HCT116 (cell line): ENCODE measurements around the gene KIFC3. TPM values are rescaled to one million over a fixed set of nuclear protein-coding genes. Genes with fewer than 3 reads are reported as not detected.
A peak's percentile ranks its signal among the peaks of the same experiment; 100 is the strongest.

Experiments used
- ATAC-seq: fragments of 200-7000 bp; cut with Tn5 transposase; 2 replicates; pipeline ENCODE4 v1.9.1; 2020; ENCODE audit warnings: mild to moderate bottlenecking, moderate library complexity
- BruUV-seq: library from RNA; stranded (reverse); fragments of 400-500 nt; replicated peaks from 2 replicates; lab custom pipeline; 2021; lab: Mats Ljungman, UMichigan
- CTCF ChIA-PET: fragments of 300-600 bp; sonication (Branson Sonifier 250); formaldehyde crosslinking; loops from one replicate; lab custom pipeline; 2021; ENCODE audit warnings: antibody characterized with exemption; lab: Charles Lee
- POLR2A ChIA-PET: fragments of 300-600, 350-600 bp; sonication (Branson Sonifier 250); formaldehyde crosslinking; loops from one replicate; lab custom pipeline; 2021; ENCODE audit warnings: antibody characterized with exemption; lab: Charles Lee
- RAD21 ChIA-PET, 2 experiments: fragments of 300-600 bp; sonication (Branson Sonifier 250); formaldehyde crosslinking; loops; one replicate each; lab custom pipeline; 2023; ENCODE audit warnings: low total read pairs in 2 of 2; ENCODE audit not compliant: uncharacterized antibody in 2 of 2, unreplicated experiment in 2 of 2, low non-redundant PET in 1 of 2; lab: Charles Lee
- DNase-seq: peaks from one replicate; pipeline ENCODE4 v3.0.0-alpha.2; 2010; ENCODE audit warnings: low read depth, low spot score
- H2AFZ ChIP-seq: fragments of 200-600 bp; shearing (Covaris generic), sonication (generic); 2 replicates; pipeline ENCODE4 v1.6.1; 2017; ENCODE audit warnings: low read depth, mixed run types, mixed read lengths, antibody characterized with exemption, low read length; ENCODE audit not compliant: poor library complexity, severe bottlenecking
- H3K27ac ChIP-seq: 2 replicates; pipeline ENCODE4 v1.5.1; 2012; ENCODE audit warnings: low read depth, low read length
- H3K27me3 ChIP-seq: fragments of 200-600 bp; sonication (generic); 2 replicates; pipeline ENCODE4 v1.6.1; 2016; ENCODE audit warnings: mixed run types, low read length, mixed read lengths; ENCODE audit not compliant: insufficient read depth
- H3K36me3 ChIP-seq, 2 experiments: fragments of 200-500 bp in 1 of 2; fragments of 200-600 bp in 1 of 2; sonication (Bioruptor generic) in 1 of 2; sonication (generic) in 1 of 2; 2 replicates each; pipeline versions ENCODE4 v1.5.1 to v1.6.1; 2014 to 2016; ENCODE audit warnings: low read length in 2 of 2, inconsistent platforms in 1 of 2, mixed read lengths in 1 of 2, mixed run types in 1 of 2; ENCODE audit not compliant: insufficient read depth in 2 of 2, control insufficient read depth in 1 of 2
- H3K4me1 ChIP-seq, 2 experiments: fragments of 200-600 bp in 1 of 2; sonication (generic) in 1 of 2; 2 replicates each; pipeline versions ENCODE4 v1.5.1 to v1.6.1; 2012 to 2017; ENCODE audit warnings: low read length in 2 of 2, inconsistent platforms in 1 of 2, mild to moderate bottlenecking in 1 of 2, mixed read lengths in 1 of 2, mixed run types in 1 of 2, moderate library complexity in 1 of 2; ENCODE audit not compliant: insufficient read depth in 2 of 2, control insufficient read depth in 1 of 2
- H3K4me2 ChIP-seq: fragments of 200-600 bp; sonication (generic); 2 replicates; pipeline ENCODE4 v1.6.1; 2017; ENCODE audit warnings: mixed run types, low read length, mixed read lengths
- H3K4me3 ChIP-seq, 2 experiments: fragments of 200-600 bp in 1 of 2; sonication (generic) in 1 of 2; replicated peaks in 1 of 2; 2 replicates each; pipeline ENCODE4 v1.5.1; 2011 to 2016; ENCODE audit warnings: low read length in 2 of 2, control low read depth in 1 of 2, low read depth in 1 of 2, mild to moderate bottlenecking in 1 of 2, mixed read lengths in 1 of 2, mixed run types in 1 of 2
- H3K79me2 ChIP-seq: fragments of 200-600 bp; sonication (generic); 2 replicates; pipeline ENCODE4 v1.6.1; 2017; ENCODE audit warnings: mild to moderate bottlenecking, mixed run types, low read length, moderate library complexity, mixed read lengths; ENCODE audit not compliant: insufficient read depth
- H3K9ac ChIP-seq: fragments of 200-600 bp; sonication (generic); 2 replicates; pipeline ENCODE4 v1.6.1; 2016; ENCODE audit warnings: low read length, mixed read lengths
- H3K9me2 ChIP-seq: fragments of 200-600 bp; sonication (generic), shearing (Covaris generic); 2 replicates; pipeline ENCODE4 v1.6.1; 2017; ENCODE audit warnings: mixed run types, mild to moderate bottlenecking, moderate library complexity; ENCODE audit not compliant: insufficient read depth
- H3K9me3 ChIP-seq, 2 experiments: fragments of 200-500 bp in 1 of 2; fragments of 200-600 bp in 1 of 2; sonication (Bioruptor generic) in 1 of 2; sonication (generic) in 1 of 2; 2 replicates each; pipeline ENCODE4 v1.6.1; 2014 to 2017; ENCODE audit warnings: low read length in 2 of 2, mixed read lengths in 2 of 2, inconsistent platforms in 1 of 2, low read depth in 1 of 2, mild to moderate bottlenecking in 1 of 2, mixed run types in 1 of 2, moderate library complexity in 1 of 2; ENCODE audit not compliant: control insufficient read depth in 1 of 2, insufficient read depth in 1 of 2
- H4K20me1 ChIP-seq: fragments of 200-600 bp; sonication (generic), shearing (Covaris generic); 2 replicates; pipeline ENCODE4 v1.6.1; 2017; ENCODE audit warnings: mixed run types, mild to moderate bottlenecking, moderate library complexity; ENCODE audit not compliant: insufficient read depth
- CBX3 ChIP-seq: IDR thresholded peaks from 2 replicates; pipeline ENCODE4 v1.6.1; 2012; ENCODE audit warnings: low read depth
- CEBPB ChIP-seq: IDR thresholded peaks from 2 replicates; pipeline ENCODE4 v1.6.1; 2012; ENCODE audit warnings: low read depth
- ELF1 ChIP-seq: IDR thresholded peaks from 2 replicates; pipeline ENCODE4 v1.6.1; 2012; ENCODE audit warnings: low read depth, borderline replicate concordance
- EZH2phosphoT487 ChIP-seq: fragments of 200-600 bp; IDR thresholded peaks from 2 replicates; pipeline ENCODE4 v1.6.1; 2018; ENCODE audit warnings: antibody characterized with exemption, borderline replicate concordance
- POLR2AphosphoS5 ChIP-seq: IDR thresholded peaks from 2 replicates; pipeline ENCODE4 v1.6.1; 2011; ENCODE audit warnings: mild to moderate bottlenecking, low read depth, low read length, moderate library complexity
- RAD21 ChIP-seq: IDR thresholded peaks from 2 replicates; pipeline ENCODE4 v1.6.1; 2012; ENCODE audit warnings: low read depth, mild to moderate bottlenecking
- REST ChIP-seq: IDR thresholded peaks from 2 replicates; pipeline ENCODE4 v1.6.1; 2012; ENCODE audit warnings: low read depth
- SIN3A ChIP-seq: IDR thresholded peaks from 2 replicates; pipeline ENCODE4 v1.6.1; 2012; ENCODE audit warnings: low read depth
- SP1 ChIP-seq: IDR thresholded peaks from 2 replicates; pipeline ENCODE4 v1.6.1; 2012; ENCODE audit warnings: low read depth
- YY1 ChIP-seq: IDR thresholded peaks from 2 replicates; pipeline ENCODE4 v1.6.1; 2011; ENCODE audit warnings: low read length, low read depth, moderate library complexity, mild to moderate bottlenecking; ENCODE audit not compliant: insufficient replicate concordance; ENCODE audit errors: extremely low read depth
- ZFX ChIP-seq: fragments of 450-650 bp; IDR thresholded peaks from 2 replicates; pipeline ENCODE4 v1.6.1; 2017
- intact Hi-C: fragments of 100-400 bp; cut with micrococcal nuclease; formaldehyde crosslinking; loops from 2 replicates; pipeline ENCODE4 v1.10.0; 2022
- total RNA-seq: library from RNA; stranded (reverse); gene quantifications from one replicate; pipeline ENCODE4 v1.2.1, GENCODE V29; 2021; ENCODE audit not compliant: unreplicated experiment

Gene KIFC3
- total RNA-seq, 1 experiment from 2014 or later: 31.9 TPM

DNA sequence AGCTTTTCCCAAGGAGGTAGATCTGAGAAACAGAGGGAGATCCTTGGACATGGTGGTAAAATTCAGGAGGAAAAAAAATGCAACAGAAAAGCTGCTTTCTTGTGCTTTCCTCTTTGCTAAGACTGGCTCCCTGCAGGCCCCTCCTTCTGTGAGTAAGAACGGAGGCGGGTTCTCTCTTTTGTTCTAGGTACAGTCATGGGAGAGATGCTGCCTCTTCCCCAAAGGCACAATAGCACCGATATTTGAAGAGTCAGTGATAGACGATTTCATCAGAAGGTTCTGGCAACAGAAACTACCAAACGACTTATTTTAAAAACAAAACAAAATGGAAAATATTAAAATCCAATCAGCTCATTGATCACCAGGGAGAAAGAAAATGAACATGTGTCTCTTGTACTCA, 32.6 kb upstream of the KIFC3 start:
- no peak for TF ChIP-seq SP1
- no peak for TF ChIP-seq ZFX
- TF ChIP-seq EZH2phosphoT487: no peak
- TF ChIP-seq CEBPB: no peak
- no peak for TF ChIP-seq CBX3
- no peak overlapping the region for H3K9ac ChIP-seq
- H3K27me3 ChIP-seq: no peaks in the 10 kb centered on the region
- intact Hi-C loops: no loop called here
- ChIA-PET POLR2A (interaction anchor here (1.3 kb wide), 1 partner anchor 19 kb away, joined by 4 read pairs; no protein-coding TSS in a partner anchor), RAD21 (interaction anchor here in 1 of 2 experiments (1.0 kb wide), 1 partner anchor 28 kb away, joined by 4 read pairs; no protein-coding TSS in a partner anchor), CTCF (interaction anchor here (1.2 kb wide), 1 partner anchor 24 kb away, joined by 3 read pairs; no protein-coding TSS in a partner anchor)
- no peak overlapping the region for H3K27ac ChIP-seq
- no TSS peak for BruUV-seq
- no peak overlapping the region for H3K4me3 ChIP-seq
- peaks cover 4 to 11% of the 10 kb centered on the region in 2 experiments; a peak in 3 of 4 replicates for H3K4me1 ChIP-seq
- DNase-seq (no peak), ATAC-seq (peak; percentile 86)
- H2AFZ ChIP-seq: peak overlapping the region; percentile 75
- H3K36me3 ChIP-seq: no peaks in the 10 kb centered on the region
- H4K20me1 ChIP-seq: no peaks in the 10 kb centered on the region
- H3K4me2 ChIP-seq: peak overlapping the region; percentile 47
- H3K79me2 ChIP-seq: no peaks in the 10 kb centered on the region
- no peaks in the 10 kb centered on the region for H3K9me3 ChIP-seq
- no peaks in the 10 kb centered on the region for H3K9me2 ChIP-seq

DNA sequence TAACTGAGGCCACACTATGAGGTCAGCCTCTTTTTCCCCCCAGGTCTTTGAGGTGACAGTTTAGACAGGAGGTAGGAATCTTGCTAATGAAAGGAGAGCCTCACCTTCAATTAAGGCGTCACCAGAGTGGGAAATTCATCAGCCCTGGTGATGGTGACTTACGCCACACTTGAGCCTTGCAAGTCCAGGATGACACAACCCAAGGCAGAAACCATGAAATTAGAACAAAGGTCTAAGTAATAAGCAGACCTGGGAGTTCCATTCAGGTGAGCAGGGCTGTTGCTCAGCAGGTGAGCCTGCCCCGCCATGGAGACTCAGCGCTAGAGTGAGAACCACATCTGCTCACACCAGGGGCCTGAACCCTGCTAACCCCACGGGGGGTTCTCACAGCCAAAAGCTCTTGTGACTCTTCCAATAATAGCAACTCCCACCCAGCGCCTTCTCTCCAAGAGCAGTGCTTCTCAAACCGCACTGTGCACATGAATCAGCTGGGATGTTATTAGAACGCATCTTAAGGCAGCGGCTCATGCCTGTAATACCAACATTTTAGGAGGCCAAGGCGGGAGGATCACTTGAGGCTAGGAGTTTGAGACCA, 28.7 kb upstream of the KIFC3 start:
- DNase-seq (no peak), ATAC-seq (no peak)
- intact Hi-C loops: no loop called here
- no peaks in the 10 kb centered on the region for H3K79me2 ChIP-seq
- H4K20me1 ChIP-seq: no peaks in the 10 kb centered on the region
- H3K9me3 ChIP-seq: no peaks in the 10 kb centered on the region
- ChIA-PET CTCF (no interaction called here), RAD21 (no interaction called here), POLR2A (no interaction called here)
- H3K9ac ChIP-seq: no peak overlapping the region
- H3K9me2 ChIP-seq: no peaks in the 10 kb centered on the region
- BruUV-seq: no TSS peak
- no peak overlapping the region for H3K4me2 ChIP-seq
- no peaks in the 10 kb centered on the region for H3K27me3 ChIP-seq
- no peak for TF ChIP-seq ZFX
- no peak for TF ChIP-seq YY1
- TF ChIP-seq SIN3A: no peak
- TF ChIP-seq RAD21: no peak
- TF ChIP-seq ELF1: no peak
- TF ChIP-seq REST: no peak
- no peak for TF ChIP-seq POLR2AphosphoS5
- no peak overlapping the region for H3K4me3 ChIP-seq
- peaks cover 4 to 12% of the 10 kb centered on the region in 2 experiments; a peak in 3 of 4 replicates for H3K4me1 ChIP-seq
- H3K36me3 ChIP-seq: no peaks in the 10 kb centered on the region
- no peak overlapping the region for H3K27ac ChIP-seq
- no peak overlapping the region for H2AFZ ChIP-seq
